GM21786 (cell line): ENCODE measurements around the gene ZNF226.
"Not testable (repeated sequence)": the region's sequence is repeated elsewhere in the genome, so short reads cannot be mapped to it uniquely, and the experiment has no call there.

Experiments
- ATAC-seq: cut with Tn5 transposase; IDR thresholded peaks from one replicate; pipeline ENCODE4 v1.9.1; 2021; ENCODE audit not compliant: unreplicated experiment

Gene ZNF226

DNA sequence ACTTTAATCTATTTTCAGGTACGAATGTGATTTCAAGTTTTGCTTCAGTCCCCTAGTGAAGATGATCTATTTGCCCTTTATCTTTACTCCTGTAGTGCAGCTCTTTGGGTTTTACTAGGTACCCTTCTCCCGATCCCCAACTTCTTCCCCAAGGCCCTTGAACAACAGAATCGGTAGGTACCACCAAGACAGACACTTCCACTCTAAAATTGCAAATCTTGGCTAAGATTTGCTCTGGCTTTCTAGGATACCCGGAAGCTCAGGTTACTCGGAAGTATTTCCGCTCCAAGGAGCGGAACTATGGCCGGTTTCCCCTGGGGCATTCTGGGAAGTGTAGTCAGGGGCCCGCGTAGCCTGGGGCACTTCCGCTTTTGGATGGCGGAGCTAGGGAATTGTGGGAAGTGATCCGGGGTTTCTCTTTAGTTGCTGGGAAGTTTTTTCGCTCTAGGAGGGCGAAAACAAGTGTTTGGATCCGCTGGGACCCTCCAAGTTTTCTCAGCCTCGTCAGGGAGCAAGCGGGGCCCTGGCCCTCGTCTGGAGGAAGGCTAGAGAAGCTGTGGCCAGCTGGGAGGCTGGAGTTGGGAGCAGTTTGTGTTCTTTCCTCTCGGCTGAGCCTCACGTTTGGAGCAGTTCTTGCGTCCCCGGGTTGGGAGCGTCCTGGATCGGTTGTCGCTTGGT, 42.4 kb downstream of the ZNF226 start:
- ATAC-seq: no peak

DNA sequence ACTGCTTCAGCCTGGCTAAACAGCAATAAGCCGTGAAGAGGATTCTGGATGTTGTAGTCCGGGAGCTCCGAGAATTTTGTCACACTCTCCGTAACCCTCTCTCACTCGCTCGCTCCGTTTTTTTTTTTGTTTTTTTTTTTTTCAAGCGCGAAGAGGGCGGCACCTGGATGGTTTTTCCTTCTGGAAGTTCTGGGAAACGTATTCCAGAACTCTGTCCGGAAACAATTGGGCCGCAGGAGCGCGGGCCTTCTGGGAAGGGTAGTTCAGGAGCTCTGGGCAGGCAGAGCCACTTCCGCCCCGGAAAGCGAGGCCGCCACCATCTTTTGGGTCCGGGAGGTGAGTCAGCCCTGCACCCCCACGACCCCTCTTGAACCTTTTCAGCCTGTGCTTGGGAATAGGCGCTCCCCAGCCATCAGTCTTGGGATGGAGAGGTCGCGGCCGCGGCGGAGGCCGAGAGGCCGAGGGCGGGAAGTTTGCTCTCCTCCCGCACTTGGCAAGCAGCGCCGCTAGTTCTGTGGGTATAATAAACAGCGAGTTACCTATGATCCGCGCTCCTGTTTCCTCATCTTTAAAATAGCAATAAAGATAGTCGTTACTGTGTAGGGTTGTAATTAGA, 47.5 kb downstream of the ZNF226 start, which contains the start of gene ZNF227:
TSS of gene ZNF227 (plus strand) at position 283 of the 616 bp plus-strand sequence. CDS start 5,261 bp downstream, outside the sequence.
- peak; percentile 70 for ATAC-seq

DNA sequence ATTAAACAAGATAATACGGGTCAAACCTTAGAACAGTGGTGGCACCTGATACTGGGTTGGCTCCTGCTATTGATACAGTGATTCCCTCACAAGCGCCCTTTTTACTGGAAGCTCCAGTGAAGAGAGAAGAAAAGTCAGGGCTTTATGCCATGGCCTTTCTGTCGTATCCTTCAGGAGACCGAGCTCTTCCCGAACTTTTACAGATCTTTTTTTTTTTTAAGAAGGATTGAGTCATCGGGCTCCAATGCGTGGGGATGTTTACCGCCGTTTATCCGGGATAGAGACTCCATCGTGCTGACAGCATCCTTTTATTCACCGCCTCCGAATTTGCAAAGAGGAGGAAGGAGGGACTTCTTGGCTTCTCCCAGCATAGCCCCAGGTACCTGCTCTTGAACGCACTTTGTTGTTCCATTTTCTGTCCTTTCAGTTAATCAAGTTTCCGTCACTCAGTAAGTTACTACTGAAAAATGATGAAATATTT, 48.0 kb downstream of the ZNF226 start:
- ATAC-seq: no peak

DNA sequence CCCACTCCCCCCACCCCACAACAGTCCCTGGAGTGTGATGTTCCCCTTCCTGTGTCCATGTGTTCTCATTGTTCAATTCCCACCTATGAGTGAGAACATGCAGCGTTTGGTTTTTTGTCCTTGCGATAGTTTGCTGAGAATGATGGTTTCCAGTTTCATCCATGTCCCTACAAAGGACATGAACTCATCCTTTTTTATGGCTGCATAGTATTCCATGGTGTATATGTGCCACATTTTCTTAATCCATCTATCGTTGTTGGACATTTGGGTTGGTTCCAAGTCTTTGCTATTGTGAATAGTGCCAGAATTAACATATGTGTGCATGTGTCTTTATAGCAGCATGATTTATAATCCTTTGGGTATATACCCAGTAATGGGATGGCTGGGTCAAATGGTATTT, 55.0 kb downstream of the ZNF226 start:
- not testable (repeated sequence) for ATAC-seq

DNA sequence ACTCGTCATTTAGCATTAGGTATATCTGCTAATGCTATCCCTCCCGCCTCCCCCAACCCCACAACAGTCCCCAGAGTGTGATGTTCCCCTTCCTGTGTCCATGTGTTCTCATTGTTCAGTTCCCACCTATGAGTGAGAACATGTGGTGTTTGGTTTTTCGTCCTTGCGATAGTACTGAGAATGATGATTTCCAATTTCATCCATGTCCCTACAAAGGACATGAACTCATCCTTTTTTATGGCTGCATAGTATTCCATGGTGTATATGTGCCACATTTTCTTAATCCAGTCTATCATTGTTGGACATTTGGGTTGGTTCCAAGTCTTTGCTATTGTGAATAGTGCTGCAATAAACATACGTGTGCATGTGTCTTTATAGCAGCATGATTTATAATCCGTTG, 55.9 kb downstream of the ZNF226 start:
- not testable (repeated sequence) for ATAC-seq

DNA sequence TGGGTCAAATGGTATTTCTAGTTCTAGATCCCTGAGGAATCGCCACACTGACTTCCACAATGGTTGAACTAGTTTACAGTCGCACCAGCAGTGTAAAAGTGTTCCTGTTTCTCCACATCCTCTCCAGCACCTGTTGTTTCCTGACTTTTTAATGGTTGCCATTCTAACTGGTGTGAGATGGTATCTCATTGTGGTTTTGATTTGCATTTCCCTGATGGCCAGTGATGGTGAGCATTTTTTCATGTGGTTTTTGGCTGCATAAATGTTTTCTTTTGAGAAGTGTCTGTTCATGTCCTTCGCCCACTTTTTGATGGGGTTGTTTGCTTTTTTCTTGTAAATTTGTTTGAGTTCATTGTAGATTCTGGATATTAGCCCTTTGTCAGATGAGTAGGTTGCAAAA, 56.4 kb downstream of the ZNF226 start:
- not testable (repeated sequence) for ATAC-seq
